ENCODE results near the gene WDR47.
"Not testable (repeated sequence)": the region's sequence is repeated elsewhere in the genome, so short reads cannot be mapped to it uniquely, and the experiment has no call there.

WDR47 gene

GRCh38 chr1:108962681-108963051 is 79.2 kb downstream of the WDR47 start:
- peak; percentile 6 for DNase-seq (ENCODE audit: low read depth)

GRCh38 chr1:108961752-108962486 is 80.0 kb downstream of the WDR47 start:
- DNase-seq (ENCODE audit: low read depth): no peak

GRCh38 chr1:108961198-108961597 is 80.7 kb downstream of the WDR47 start:
- no peak for DNase-seq (ENCODE audit: low read depth)

- no peak for DNase-seq (ENCODE audit: low read depth)
These were observed 81.2 kb downstream of the WDR47 start for GRCh38 chr1:108960719-108961118.

GRCh38 chr1:108957888-108958287 is 84.0 kb downstream of the WDR47 start:
- no peak for DNase-seq (ENCODE audit: low read depth)

- DNase-seq (ENCODE audit: low read depth): no peak
These were observed 86.0 kb downstream of the WDR47 start for GRCh38 chr1:108955881-108956280.

- DNase-seq (ENCODE audit: low read depth): no peak
These were observed 86.8 kb downstream of the WDR47 start for GRCh38 chr1:108955111-108955510.

GRCh38 chr1:108953452-108953851 is 88.5 kb downstream of the WDR47 start:
- DNase-seq (ENCODE audit: low read depth): no peak

GRCh38 chr1:108951242-108951641 is 90.7 kb downstream of the WDR47 start:
- DNase-seq (ENCODE audit: low read depth): no peak

GRCh38 chr1:108949044-108949443 is 92.9 kb downstream of the WDR47 start:
- DNase-seq (ENCODE audit: low read depth): no peak

GRCh38 chr1:108947871-108948525 is 93.9 kb downstream of the WDR47 start:
- no peak for DNase-seq (ENCODE audit: low read depth)

GRCh38 chr1:108936170-108936569 is 105.7 kb downstream of the WDR47 start:
- no peak for DNase-seq (ENCODE audit: low read depth)

GRCh38 chr1:108933944-108934343 is 108.0 kb downstream of the WDR47 start:
- no peak for DNase-seq (ENCODE audit: low read depth)

- not testable (repeated sequence) for DNase-seq (ENCODE audit: low read depth)
These were observed 114.3 kb downstream of the WDR47 start for GRCh38 chr1:108927565-108927964.

- no peak for DNase-seq (ENCODE audit: low read depth)
These were observed 116.0 kb downstream of the WDR47 start for GRCh38 chr1:108925920-108926319.

Measured in stimulated activated CD8-positive, alpha-beta memory T cell treated with anti-CD3 and anti-CD28 coated beads, Interleukin-12 subunit alpha, Interleukin-12 subunit beta, amount 100 ng/mL, for 4 hours (primary cell).